ENCODE results near the gene PPP2R2C.

PPP2R2C gene

GRCh38 chr4:6291784-6292297, 180.6 kb downstream of the PPP2R2C start:
- DNase-seq (ENCODE audit: low read depth in 2 of 2): no peak

GRCh38 chr4:6290769-6291547, 181.5 kb downstream of the PPP2R2C start:
- DNase-seq (ENCODE audit: low read depth in 2 of 2): no peak

GRCh38 chr4:6290256-6290655, 182.2 kb downstream of the PPP2R2C start:
- no peak for DNase-seq (ENCODE audit: low read depth in 2 of 2)

- no peak for DNase-seq (ENCODE audit: low read depth in 2 of 2)
Measured at GRCh38 chr4:6288871-6289270, 183.5 kb downstream of the PPP2R2C start.

- DNase-seq (ENCODE audit: low read depth in 2 of 2): no peak
Measured at GRCh38 chr4:6288342-6288741, 184.1 kb downstream of the PPP2R2C start.

GRCh38 chr4:6287017-6287788, 185.2 kb downstream of the PPP2R2C start:
- DNase-seq (ENCODE audit: low read depth in 2 of 2): no peak

- DNase-seq (ENCODE audit: low read depth in 2 of 2): no peak
Measured at GRCh38 chr4:6283282-6283681, 189.1 kb downstream of the PPP2R2C start.

- no peak for DNase-seq (ENCODE audit: low read depth in 2 of 2)
Measured at GRCh38 chr4:6282314-6282771, 190.1 kb downstream of the PPP2R2C start.

- DNase-seq (ENCODE audit: low read depth in 2 of 2): no peak
Measured at GRCh38 chr4:6281436-6282313, 190.7 kb downstream of the PPP2R2C start.

- no peak for DNase-seq (ENCODE audit: low read depth in 2 of 2)
Measured at GRCh38 chr4:6280365-6280996, 191.9 kb downstream of the PPP2R2C start.

GRCh38 chr4:6279582-6280289, 192.7 kb downstream of the PPP2R2C start:
- no peak for DNase-seq (ENCODE audit: low read depth in 2 of 2)

- no peak for DNase-seq (ENCODE audit: low read depth in 2 of 2)
Measured at GRCh38 chr4:6278801-6279197, 193.6 kb downstream of the PPP2R2C start.

- DNase-seq (ENCODE audit: low read depth in 2 of 2): no peak
Measured at GRCh38 chr4:6277935-6278800, 194.2 kb downstream of the PPP2R2C start.

GRCh38 chr4:6277139-6277802, 195.1 kb downstream of the PPP2R2C start:
- no peak for DNase-seq (ENCODE audit: low read depth in 2 of 2)

GRCh38 chr4:6275898-6276806, 196.3 kb downstream of the PPP2R2C start:
- DNase-seq (ENCODE audit: low read depth in 2 of 2): no peak

- no peak for DNase-seq (ENCODE audit: low read depth in 2 of 2)
Measured at GRCh38 chr4:6275351-6275750, 197.1 kb downstream of the PPP2R2C start.

- no peak for DNase-seq (ENCODE audit: low read depth in 2 of 2)
Measured at GRCh38 chr4:6273661-6273990, 198.8 kb downstream of the PPP2R2C start.

All from activated CD8-positive, alpha-beta memory T cell treated with anti-CD3 and anti-CD28 coated beads for 4 hours (primary cell).